SU-DHL-6 (cell line): ENCODE results near the gene APBA2.

Source experiments
- H2AFZ ChIP-seq: fragments of 200-600 bp; sonication (generic); 2 replicates; pipeline ENCODE4 v1.6.1; 2014; ENCODE audit warnings: low read depth, mild to moderate bottlenecking, moderate library complexity, mixed read lengths, antibody characterized with exemption, low read length; ENCODE audit not compliant: severe bottlenecking
- H3F3A ChIP-seq: fragments of 200-600 bp; shearing (Covaris generic); 2 replicates; pipeline ENCODE4 v1.6.0; 2016; ENCODE audit warnings: antibody characterized with exemption, mild to moderate bottlenecking; ENCODE audit not compliant: insufficient read depth
- H3K27ac ChIP-seq: fragments of 200-600 bp; sonication (generic); 2 replicates; pipeline ENCODE4 v1.5.1; 2016; ENCODE audit warnings: low read depth, mild to moderate bottlenecking, low read length, moderate library complexity, mixed read lengths
- H3K27me3 ChIP-seq: fragments of 200-600 bp; sonication (generic), shearing (Covaris generic); 2 replicates; pipeline ENCODE4 v1.6.0; 2014; ENCODE audit warnings: mild to moderate bottlenecking, low read length
- H3K36me3 ChIP-seq: fragments of 200-600 bp; sonication (generic); 2 replicates; pipeline ENCODE4 v1.6.1; 2014; ENCODE audit warnings: mild to moderate bottlenecking, low read length, mixed read lengths
- H3K4me2 ChIP-seq: fragments of 300-600, 200-600 bp; shearing (Covaris generic), sonication (generic); 2 replicates; pipeline ENCODE4 v1.6.0; 2014; ENCODE audit warnings: low read length, low read depth, mild to moderate bottlenecking; ENCODE audit not compliant: poor library complexity, severe bottlenecking
- H3K4me3 ChIP-seq: fragments of 200-600 bp; sonication (generic); 2 replicates; pipeline ENCODE4 v1.5.1; 2014; ENCODE audit warnings: antibody characterized with exemption, low read length, mild to moderate bottlenecking, mixed read lengths; ENCODE audit not compliant: insufficient read depth, poor library complexity, severe bottlenecking
- H3K79me2 ChIP-seq: fragments of 200-600 bp; sonication (generic); 2 replicates; pipeline ENCODE4 v1.6.1; 2014; ENCODE audit warnings: mild to moderate bottlenecking, low read length, moderate library complexity; ENCODE audit not compliant: insufficient read depth
- H3K9ac ChIP-seq: fragments of 200-600 bp; sonication (generic); 2 replicates; pipeline ENCODE4 v1.7.0; 2014; ENCODE audit warnings: mild to moderate bottlenecking, low read length
- H3K9me2 ChIP-seq: fragments of 200-600 bp; sonication (generic); replicated peaks from 2 replicates; pipeline ENCODE4 v1.6.1; 2014; ENCODE audit warnings: low read length; ENCODE audit not compliant: insufficient read depth
- H3K9me3 ChIP-seq: fragments of 200-600 bp; sonication (generic); 2 replicates; pipeline ENCODE4 v1.6.1; 2014; ENCODE audit warnings: low read length, mixed read lengths; ENCODE audit not compliant: insufficient read depth
- H4K20me1 ChIP-seq: fragments of 200-600 bp; sonication (generic); 2 replicates; pipeline ENCODE4 v1.6.1; 2014; ENCODE audit warnings: low read depth, mild to moderate bottlenecking, antibody characterized with exemption, low read length, moderate library complexity, mixed read lengths
- CTCF ChIP-seq: fragments of 200-600 bp; sonication (generic); IDR thresholded peaks from one replicate; pipeline ENCODE4 v1.5.1; 2017; ENCODE audit warnings: antibody characterized with exemption, mild to moderate bottlenecking, low read length, moderate library complexity; ENCODE audit not compliant: insufficient read depth, poor library complexity, severe bottlenecking
- EZH2phosphoT487 ChIP-seq: fragments of 200-600 bp; sonication (generic), shearing (Covaris generic); conservative IDR thresholded peaks from 2 replicates; pipeline ENCODE4 v1.6.1; 2018; ENCODE audit warnings: mild to moderate bottlenecking, antibody characterized with exemption, low read length, moderate library complexity, mixed read lengths

Gene APBA2

GRCh38 chr15:29140475-29141307 is 254.9 kb downstream of the APBA2 start:
- H3K9me3 ChIP-seq, result no peaks in the 10 kb centered on the region
- H3K79me2 ChIP-seq, result no peaks in the 10 kb centered on the region
- no peak for TF ChIP-seq CTCF
- TF ChIP-seq EZH2phosphoT487, result no peak
- no peak overlapping the region for H2AFZ ChIP-seq
- no peaks in the 10 kb centered on the region for H4K20me1 ChIP-seq
- no peak overlapping the region for H3K27ac ChIP-seq
- no peak overlapping the region for H3K4me2 ChIP-seq
- no peak overlapping the region for H3K4me3 ChIP-seq
- H3K9me2 ChIP-seq, result no peaks in the 10 kb centered on the region
- H3K27me3 ChIP-seq, result no peaks in the 10 kb centered on the region
- H3K36me3 ChIP-seq, result no peaks in the 10 kb centered on the region
- H3F3A ChIP-seq, result no peaks in the 10 kb centered on the region
- H3K9ac ChIP-seq, result no peak overlapping the region

GRCh38 chr15:29141308-29142128 is 255.7 kb downstream of the APBA2 start:
- no peak overlapping the region for H3K27ac ChIP-seq
- H3K27me3 ChIP-seq, result no peaks in the 10 kb centered on the region
- no peak overlapping the region for H3K4me2 ChIP-seq
- H3K9me2 ChIP-seq, result no peaks in the 10 kb centered on the region
- H3K79me2 ChIP-seq, result no peaks in the 10 kb centered on the region
- H3K4me3 ChIP-seq, result no peak overlapping the region
- H3K36me3 ChIP-seq, result no peaks in the 10 kb centered on the region
- H3K9me3 ChIP-seq, result no peaks in the 10 kb centered on the region
- no peaks in the 10 kb centered on the region for H3F3A ChIP-seq
- no peak overlapping the region for H3K9ac ChIP-seq
- H4K20me1 ChIP-seq, result no peaks in the 10 kb centered on the region
- no peak overlapping the region for H2AFZ ChIP-seq
- TF ChIP-seq CTCF (no peak), EZH2phosphoT487 (no peak)

- H3K9me3 ChIP-seq, result no peaks in the 10 kb centered on the region
- H3K27ac ChIP-seq, result no peak overlapping the region
- H3K36me3 ChIP-seq, result no peaks in the 10 kb centered on the region
- TF ChIP-seq EZH2phosphoT487, result no peak
- TF ChIP-seq CTCF, result no peak
- H3K79me2 ChIP-seq, result no peaks in the 10 kb centered on the region
- H2AFZ ChIP-seq, result no peak overlapping the region
- H3K4me2 ChIP-seq, result no peak overlapping the region
- H3K4me3 ChIP-seq, result no peak overlapping the region
- H4K20me1 ChIP-seq, result no peaks in the 10 kb centered on the region
- no peaks in the 10 kb centered on the region for H3F3A ChIP-seq
- H3K9me2 ChIP-seq, result no peaks in the 10 kb centered on the region
- no peaks in the 10 kb centered on the region for H3K27me3 ChIP-seq
- H3K9ac ChIP-seq, result no peak overlapping the region
Measured at GRCh38 chr15:29142129-29142747, 256.5 kb downstream of the APBA2 start.
